ENCODE results near the gene CEP120. TPM values are rescaled to one million over a fixed set of nuclear protein-coding genes. Genes with fewer than 3 reads are reported as not detected.
"Not testable (repeated sequence)": the region's sequence is repeated elsewhere in the genome, so short reads cannot be mapped to it uniquely, and the experiment has no call there.

The CEP120 gene
- total RNA-seq, 1 experiment from 2014 or later = 13.3 TPM

GRCh38 chr5:123364441-123365155 is 58.6 kb downstream of the CEP120 start:
- Histone ChIP-seq H3K9me3 (no peaks in the 10 kb centered on the region), H3K4me3 (no peak overlapping the region), H3K27me3 (no peaks in the 10 kb centered on the region), H3K36me3 (peaks cover 8% of the 10 kb centered on the region; the same call in 1 of the 2 replicates)
- DNase-seq = no peak

GRCh38 chr5:123360910-123361309 is 62.3 kb downstream of the CEP120 start:
- H3K4me3 ChIP-seq = no peak overlapping the region
- DNase-seq = no peak
- H3K36me3 ChIP-seq = peaks cover 28% of the 10 kb centered on the region

GRCh38 chr5:123360201-123360571 is 63.0 kb downstream of the CEP120 start:
- no peaks in the 10 kb centered on the region for H3K27me3 ChIP-seq
- no peak for DNase-seq
- H3K4me3 ChIP-seq = no peak overlapping the region
- H3K9me3 ChIP-seq = peaks cover 12% of the 10 kb centered on the region
- peaks cover 28% of the 10 kb centered on the region for H3K36me3 ChIP-seq

More at GRCh38 chr5:123360910-123361309, 62.3 kb downstream of the CEP120 start:
- no peaks in the 10 kb centered on the region for H3K27me3 ChIP-seq
- H3K9me3 ChIP-seq = peaks cover 12% of the 10 kb centered on the region

GRCh38 chr5:123359454-123360200 is 63.6 kb downstream of the CEP120 start:
- H3K36me3 ChIP-seq = peaks cover 28% of the 10 kb centered on the region
- peaks cover 12% of the 10 kb centered on the region for H3K9me3 ChIP-seq
- DNase-seq = no peak
- H3K27me3 ChIP-seq = no peaks in the 10 kb centered on the region
- no peak overlapping the region for H3K4me3 ChIP-seq

- H3K27me3 ChIP-seq = no peaks in the 10 kb centered on the region
- no peak for DNase-seq
- peaks cover 12% of the 10 kb centered on the region for H3K9me3 ChIP-seq
- H3K36me3 ChIP-seq = peaks cover 28% of the 10 kb centered on the region
- H3K4me3 ChIP-seq = no peak overlapping the region
These were observed 64.5 kb downstream of the CEP120 start for GRCh38 chr5:123358751-123359150.

GRCh38 chr5:123358304-123358703 is 64.9 kb downstream of the CEP120 start:
- Histone ChIP-seq H3K36me3 (peaks cover 26% of the 10 kb centered on the region), H3K4me3 (no peak overlapping the region), H3K27me3 (no peaks in the 10 kb centered on the region), H3K9me3 (peaks cover 12% of the 10 kb centered on the region)
- no peak for DNase-seq

- H3K9me3 ChIP-seq = peaks cover 10% of the 10 kb centered on the region
- no peak overlapping the region for H3K4me3 ChIP-seq
- no peaks in the 10 kb centered on the region for H3K27me3 ChIP-seq
- peaks cover 7% of the 10 kb centered on the region for H3K36me3 ChIP-seq
- no peak for DNase-seq
These were observed 71.4 kb downstream of the CEP120 start for GRCh38 chr5:123351820-123352219.

GRCh38 chr5:123351240-123351639 is 72.0 kb downstream of the CEP120 start:
- Histone ChIP-seq H3K27me3 (no peaks in the 10 kb centered on the region), H3K4me3 (no peak overlapping the region), H3K36me3 (peaks cover 4% of the 10 kb centered on the region), H3K9me3 (peaks cover 4% of the 10 kb centered on the region)
- DNase-seq = no peak

GRCh38 chr5:123350742-123351141 is 72.5 kb downstream of the CEP120 start:
- Histone ChIP-seq H3K36me3 (peaks cover 3% of the 10 kb centered on the region), H3K4me3 (no peak overlapping the region), H3K9me3 (peaks cover 2% of the 10 kb centered on the region), H3K27me3 (no peaks in the 10 kb centered on the region)
- no peak for DNase-seq

GRCh38 chr5:123344816-123345426 is 78.3 kb downstream of the CEP120 start:
- H3K27me3 ChIP-seq = no peaks in the 10 kb centered on the region
- H3K9me3 ChIP-seq = no peaks in the 10 kb centered on the region
- peaks cover 3% of the 10 kb centered on the region; the same call in 1 of the 2 replicates for H3K36me3 ChIP-seq
- peak; percentile 10 for DNase-seq
- H3K4me3 ChIP-seq = no peak overlapping the region

GRCh38 chr5:123340928-123341327 is 82.3 kb downstream of the CEP120 start:
- Histone ChIP-seq H3K36me3 (no peaks in the 10 kb centered on the region; the same call in 1 of the 2 replicates), H3K4me3 (no peak overlapping the region)

GRCh38 chr5:123308377-123308776 is 114.8 kb downstream of the CEP120 start:
- H3K36me3 ChIP-seq, DNase-seq, H3K4me3 ChIP-seq, H3K9me3 ChIP-seq, H3K27me3 ChIP-seq: not testable (repeated sequence)

More at GRCh38 chr5:123340928-123341327, 82.3 kb downstream of the CEP120 start:
- no peaks in the 10 kb centered on the region for H3K9me3 ChIP-seq
- H3K27me3 ChIP-seq = peaks cover 3% of the 10 kb centered on the region
- no peak for DNase-seq

- no peak for DNase-seq
- peaks cover 3% of the 10 kb centered on the region; the same call in 1 of the 2 replicates for H3K9me3 ChIP-seq
- H3K4me3 ChIP-seq = no peak overlapping the region
- no peaks in the 10 kb centered on the region for H3K27me3 ChIP-seq
- no peaks in the 10 kb centered on the region for H3K36me3 ChIP-seq
These were observed 117.5 kb downstream of the CEP120 start for GRCh38 chr5:123305751-123306150.

- H3K4me3 ChIP-seq = no peak overlapping the region
- no peaks in the 10 kb centered on the region for H3K27me3 ChIP-seq
- DNase-seq = no peak
- peaks cover 6% of the 10 kb centered on the region; the same call in 1 of the 2 replicates for H3K9me3 ChIP-seq
- H3K36me3 ChIP-seq = no peaks in the 10 kb centered on the region
These were observed 118.4 kb downstream of the CEP120 start for GRCh38 chr5:123304777-123305316.

GRCh38 chr5:123303802-123304201 is 119.4 kb downstream of the CEP120 start:
- no peak for DNase-seq
- Histone ChIP-seq H3K4me3 (no peak overlapping the region), H3K9me3 (peaks cover 9% of the 10 kb centered on the region; the same call in 1 of the 2 replicates), H3K36me3 (no peaks in the 10 kb centered on the region), H3K27me3 (no peaks in the 10 kb centered on the region)

- no peak for DNase-seq
- Histone ChIP-seq H3K27me3 (no peaks in the 10 kb centered on the region), H3K9me3 (peaks cover 18% of the 10 kb centered on the region), H3K36me3 (no peaks in the 10 kb centered on the region), H3K4me3 (no peak overlapping the region)
These were observed 122.9 kb downstream of the CEP120 start for GRCh38 chr5:123300266-123300665.

- H3K36me3 ChIP-seq = no peaks in the 10 kb centered on the region
- H3K9me3 ChIP-seq = peaks cover 18% of the 10 kb centered on the region
- H3K4me3 ChIP-seq = no peak overlapping the region
- H3K27me3 ChIP-seq = no peaks in the 10 kb centered on the region
- peak; percentile 78 for DNase-seq
These were observed 124.1 kb downstream of the CEP120 start for GRCh38 chr5:123299136-123299535.

Data from MG63 (cell line).